GM12874 (cell line): ENCODE measurements around the gene CENPA.

Source experiments
- CTCF ChIP-seq: IDR thresholded peaks from 2 replicates; pipeline ENCODE4 v1.5.1; 2011; ENCODE audit warnings: low read depth, mild to moderate bottlenecking, control low read depth, low read length, moderate library complexity; ENCODE audit not compliant: insufficient read depth

CENPA gene

GRCh38 chr2:26784570-26785234 is 1.2 kb upstream of the CENPA start:
- TF ChIP-seq CTCF = no peak

- TF ChIP-seq CTCF = no peak
These were observed 562 bp downstream of the CENPA start for GRCh38 chr2:26786207-26787028.

GRCh38 chr2:26792720-26793119 is 6.9 kb downstream of the CENPA start:
- TF ChIP-seq CTCF = no peak

GRCh38 chr2:26793518-26793917 is 7.7 kb downstream of the CENPA start:
- TF ChIP-seq CTCF = no peak

GRCh38 chr2:26801328-26801727 is 15.5 kb downstream of the CENPA start:
- TF ChIP-seq CTCF = no peak

GRCh38 chr2:26801796-26802195 is 15.9 kb downstream of the CENPA start:
- no peak for TF ChIP-seq CTCF

GRCh38 chr2:26805241-26805676 is 19.4 kb downstream of the CENPA start:
- TF ChIP-seq CTCF = no peak
